Measurements from ENCODE around the gene ADGRF5.

GRCh38 chr6:46862381-46862780, 59.4 kb downstream of the ADGRF5 start:
- peak; percentile 49 for TF ChIP-seq CTCF (conservative IDR thresholded peaks at IDR 0.05; ENCODE audit: low read depth, low read length)
- no peak for TF ChIP-seq EZH2 (IDR thresholded peaks at IDR 0.05; ENCODE audit: borderline replicate concordance, low read depth, low read length, poor library complexity, severe bottlenecking)
